Astrocyte (in vitro differentiated cells and primary cell): ENCODE results near the gene TRIM3.

Experiments used
- EZH2 ChIP-seq: IDR thresholded peaks from 2 replicates; pipeline ENCODE4 v1.6.1; 2012; ENCODE audit warnings: mild to moderate bottlenecking, low read length, inconsistent platforms; ENCODE audit not compliant: insufficient read depth
- TF ChIP-seq, protein P1 (sequence below): IDR thresholded peaks from 2 replicates; pipeline ENCODE4 v1.5.1; 2011; ENCODE audit warnings: low read depth, mild to moderate bottlenecking, inconsistent platforms, low read length, moderate library complexity; ENCODE audit not compliant: insufficient read depth

DNA sequence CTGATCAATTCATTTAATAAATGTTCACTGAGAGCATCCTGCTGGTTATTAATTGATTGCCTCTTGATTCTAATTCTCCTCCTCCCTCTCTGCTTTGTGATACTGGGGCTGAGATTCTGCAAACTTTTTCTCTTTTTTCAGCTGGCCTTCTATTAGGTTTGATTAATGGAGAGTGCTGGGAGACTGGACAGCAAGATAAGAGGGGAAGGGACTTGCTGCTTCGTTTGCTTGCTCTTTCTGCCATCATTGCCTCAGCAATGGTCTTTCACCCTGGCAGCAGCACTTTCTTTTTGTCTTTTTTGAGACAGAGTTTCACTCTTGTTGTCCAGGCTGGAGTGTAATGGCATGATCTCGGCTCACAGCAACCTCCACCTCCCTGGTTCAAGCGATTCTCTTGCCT lies 30.4 kb upstream of the TRIM3 start:
- TF ChIP-seq, protein P1, sequence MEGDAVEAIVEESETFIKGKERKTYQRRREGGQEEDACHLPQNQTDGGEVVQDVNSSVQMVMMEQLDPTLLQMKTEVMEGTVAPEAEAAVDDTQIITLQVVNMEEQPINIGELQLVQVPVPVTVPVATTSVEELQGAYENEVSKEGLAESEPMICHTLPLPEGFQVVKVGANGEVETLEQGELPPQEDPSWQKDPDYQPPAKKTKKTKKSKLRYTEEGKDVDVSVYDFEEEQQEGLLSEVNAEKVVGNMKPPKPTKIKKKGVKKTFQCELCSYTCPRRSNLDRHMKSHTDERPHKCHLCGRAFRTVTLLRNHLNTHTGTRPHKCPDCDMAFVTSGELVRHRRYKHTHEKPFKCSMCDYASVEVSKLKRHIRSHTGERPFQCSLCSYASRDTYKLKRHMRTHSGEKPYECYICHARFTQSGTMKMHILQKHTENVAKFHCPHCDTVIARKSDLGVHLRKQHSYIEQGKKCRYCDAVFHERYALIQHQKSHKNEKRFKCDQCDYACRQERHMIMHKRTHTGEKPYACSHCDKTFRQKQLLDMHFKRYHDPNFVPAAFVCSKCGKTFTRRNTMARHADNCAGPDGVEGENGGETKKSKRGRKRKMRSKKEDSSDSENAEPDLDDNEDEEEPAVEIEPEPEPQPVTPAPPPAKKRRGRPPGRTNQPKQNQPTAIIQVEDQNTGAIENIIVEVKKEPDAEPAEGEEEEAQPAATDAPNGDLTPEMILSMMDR: no peak
- no peak for TF ChIP-seq EZH2
